GM12878 (cell line): ENCODE results near the gene GIT1.

Experiments
- CHD2 ChIP-seq: IDR thresholded peaks from 2 replicates; pipeline ENCODE4 v1.6.1; 2011; ENCODE audit warnings: low read depth, low read length, improper control_type of control experiment, borderline replicate concordance
- CREM ChIP-seq: IDR thresholded peaks from 2 replicates; pipeline ENCODE4 v1.6.1; 2014; ENCODE audit warnings: antibody characterized with exemption, low read depth
- CTCF ChIP-seq, 3 experiments: IDR thresholded peaks in 2 of 3; conservative IDR thresholded peaks in 1 of 3; 2 replicates each; pipeline ENCODE4 v1.5.1; 2011; ENCODE audit warnings: low read depth in 3 of 3, low read length in 3 of 3, mild to moderate bottlenecking in 3 of 3, control low read depth in 2 of 3, moderate library complexity in 2 of 3, inconsistent platforms in 1 of 3, mixed read lengths in 1 of 3; ENCODE audit not compliant: control insufficient read depth in 2 of 3, insufficient read depth in 1 of 3; ENCODE audit errors: extremely low read depth in 1 of 3
- FOXK2 ChIP-seq: fragments of 450-650 bp; IDR thresholded peaks from 2 replicates; pipeline ENCODE4 v1.6.1; 2017; ENCODE audit warnings: mild to moderate bottlenecking, moderate library complexity
- FOXM1 ChIP-seq: IDR thresholded peaks from 2 replicates; pipeline ENCODE4 v1.6.1; 2012; ENCODE audit warnings: low read depth, mild to moderate bottlenecking, inconsistent platforms, low read length, moderate library complexity
- MAX ChIP-seq: IDR thresholded peaks from 2 replicates; pipeline ENCODE4 v1.6.1; 2012; ENCODE audit warnings: low read depth, low read length, improper control_type of control experiment
- MXI1 ChIP-seq: fragments of 150-350 bp; IDR thresholded peaks from 2 replicates; pipeline ENCODE4 v1.6.1; 2011; ENCODE audit warnings: low read depth, mild to moderate bottlenecking, inconsistent platforms, low read length, improper control_type of control experiment
- MYC ChIP-seq: IDR thresholded peaks from 2 replicates; pipeline ENCODE4 v1.6.1; 2011; ENCODE audit warnings: mild to moderate bottlenecking, low read length, moderate library complexity, inconsistent platforms; ENCODE audit not compliant: insufficient read depth, insufficient replicate concordance, insufficient read length, severe bottlenecking
- NFIC ChIP-seq: IDR thresholded peaks from 2 replicates; pipeline ENCODE4 v1.6.1; 2012; ENCODE audit warnings: low read depth, mild to moderate bottlenecking, inconsistent platforms, low read length, moderate library complexity
- POLR2A ChIP-seq: IDR thresholded peaks from 2 replicates; pipeline ENCODE4 v1.6.1; 2011; ENCODE audit warnings: low read depth, mild to moderate bottlenecking, low read length
- POLR2AphosphoS5 ChIP-seq: IDR thresholded peaks from 2 replicates; pipeline ENCODE4 v1.6.1; 2011; ENCODE audit warnings: mild to moderate bottlenecking, low read length, inconsistent platforms
- SIX5 ChIP-seq: IDR thresholded peaks from 2 replicates; pipeline ENCODE4 v1.6.1; 2011; ENCODE audit warnings: mild to moderate bottlenecking, low read depth, low read length, moderate library complexity; ENCODE audit not compliant: severe bottlenecking
- TF ChIP-seq, protein P1 (sequence below): fragments of 450-650 bp; formaldehyde crosslinking; IDR thresholded peaks from 2 replicates; pipeline ENCODE4 v1.5.0; 2022; ENCODE audit warnings: mild to moderate bottlenecking, missing genetic modification characterization

- TF ChIP-seq MAX (no peak), FOXK2 (no peak), CREM (no peak), POLR2A (no peak), NFIC (no peak), CTCF (IDR thresholded peaks at IDR 0.05 in 2 of 3, conservative IDR thresholded peaks at IDR 0.05 in 1 of 3; ENCODE audit: control insufficient read depth in 2 of 3, extremely low read depth in 1 of 3, insufficient read depth in 1 of 3, low read depth in 3 of 3, low read length in 3 of 3) (no peak), MXI1 (no peak), SIX5 (no peak), FOXM1 (no peak), CHD2 (no peak), MYC (no peak), POLR2AphosphoS5 (no peak)
- TF ChIP-seq, protein P1, sequence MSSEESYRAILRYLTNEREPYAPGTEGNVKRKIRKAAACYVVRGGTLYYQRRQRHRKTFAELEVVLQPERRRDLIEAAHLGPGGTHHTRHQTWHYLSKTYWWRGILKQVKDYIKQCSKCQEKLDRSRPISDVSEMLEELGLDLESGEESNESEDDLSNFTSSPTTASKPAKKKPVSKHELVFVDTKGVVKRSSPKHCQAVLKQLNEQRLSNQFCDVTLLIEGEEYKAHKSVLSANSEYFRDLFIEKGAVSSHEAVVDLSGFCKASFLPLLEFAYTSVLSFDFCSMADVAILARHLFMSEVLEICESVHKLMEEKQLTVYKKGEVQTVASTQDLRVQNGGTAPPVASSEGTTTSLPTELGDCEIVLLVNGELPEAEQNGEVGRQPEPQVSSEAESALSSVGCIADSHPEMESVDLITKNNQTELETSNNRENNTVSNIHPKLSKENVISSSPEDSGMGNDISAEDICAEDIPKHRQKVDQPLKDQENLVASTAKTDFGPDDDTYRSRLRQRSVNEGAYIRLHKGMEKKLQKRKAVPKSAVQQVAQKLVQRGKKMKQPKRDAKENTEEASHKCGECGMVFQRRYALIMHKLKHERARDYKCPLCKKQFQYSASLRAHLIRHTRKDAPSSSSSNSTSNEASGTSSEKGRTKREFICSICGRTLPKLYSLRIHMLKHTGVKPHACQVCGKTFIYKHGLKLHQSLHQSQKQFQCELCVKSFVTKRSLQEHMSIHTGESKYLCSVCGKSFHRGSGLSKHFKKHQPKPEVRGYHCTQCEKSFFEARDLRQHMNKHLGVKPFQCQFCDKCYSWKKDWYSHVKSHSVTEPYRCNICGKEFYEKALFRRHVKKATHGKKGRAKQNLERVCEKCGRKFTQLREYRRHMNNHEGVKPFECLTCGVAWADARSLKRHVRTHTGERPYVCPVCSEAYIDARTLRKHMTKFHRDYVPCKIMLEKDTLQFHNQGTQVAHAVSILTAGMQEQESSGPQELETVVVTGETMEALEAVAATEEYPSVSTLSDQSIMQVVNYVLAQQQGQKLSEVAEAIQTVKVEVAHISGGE (CRISPR knock-in tag), result no peak
Measured at GRCh38 chr17:29611351-29612093, 22.1 kb upstream of the GIT1 start.
